ENCODE measurements around the gene MRPL30. TPM values are rescaled to one million over a fixed set of nuclear protein-coding genes. Genes with fewer than 3 reads are reported as not detected.
"Not testable (repeated sequence)": the region's sequence is repeated elsewhere in the genome, so short reads cannot be mapped to it uniquely, and the experiment has no call there.

MRPL30 gene
- total RNA-seq, 1 experiment from 2014 or later, result 52.6 TPM

DNA sequence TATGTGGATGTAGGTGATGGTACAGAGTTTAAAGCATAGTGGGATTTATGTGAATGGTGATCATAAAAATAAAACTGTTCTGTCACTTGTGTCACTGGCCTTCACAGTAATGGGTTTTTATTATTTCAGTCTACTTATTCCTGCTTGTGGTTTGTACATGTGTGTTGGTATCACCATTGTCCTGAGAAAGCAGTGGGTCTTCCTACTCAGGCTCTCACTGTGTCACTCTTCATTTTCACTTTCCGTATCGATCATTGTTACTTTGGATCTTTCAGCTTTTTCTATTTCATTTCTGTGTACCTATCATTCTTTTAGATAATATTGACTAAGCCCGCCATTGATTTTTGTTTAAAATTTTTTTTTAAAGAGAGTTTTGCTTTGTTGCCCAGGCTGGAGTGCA, 7.4 kb downstream of the MRPL30 start:
- no peaks in the 10 kb centered on the region for H3K9me3 ChIP-seq (ENCODE audit: insufficient read depth, low read depth)
- no TSS peak for BruUV-seq (replicated peaks)
- no peak for TF ChIP-seq EZH2 (IDR thresholded peaks at IDR 0.05; ENCODE audit: low read depth)
- TF ChIP-seq, protein P1, sequence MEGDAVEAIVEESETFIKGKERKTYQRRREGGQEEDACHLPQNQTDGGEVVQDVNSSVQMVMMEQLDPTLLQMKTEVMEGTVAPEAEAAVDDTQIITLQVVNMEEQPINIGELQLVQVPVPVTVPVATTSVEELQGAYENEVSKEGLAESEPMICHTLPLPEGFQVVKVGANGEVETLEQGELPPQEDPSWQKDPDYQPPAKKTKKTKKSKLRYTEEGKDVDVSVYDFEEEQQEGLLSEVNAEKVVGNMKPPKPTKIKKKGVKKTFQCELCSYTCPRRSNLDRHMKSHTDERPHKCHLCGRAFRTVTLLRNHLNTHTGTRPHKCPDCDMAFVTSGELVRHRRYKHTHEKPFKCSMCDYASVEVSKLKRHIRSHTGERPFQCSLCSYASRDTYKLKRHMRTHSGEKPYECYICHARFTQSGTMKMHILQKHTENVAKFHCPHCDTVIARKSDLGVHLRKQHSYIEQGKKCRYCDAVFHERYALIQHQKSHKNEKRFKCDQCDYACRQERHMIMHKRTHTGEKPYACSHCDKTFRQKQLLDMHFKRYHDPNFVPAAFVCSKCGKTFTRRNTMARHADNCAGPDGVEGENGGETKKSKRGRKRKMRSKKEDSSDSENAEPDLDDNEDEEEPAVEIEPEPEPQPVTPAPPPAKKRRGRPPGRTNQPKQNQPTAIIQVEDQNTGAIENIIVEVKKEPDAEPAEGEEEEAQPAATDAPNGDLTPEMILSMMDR (conservative IDR thresholded peaks at IDR 0.05), result no peak
- peaks cover 49% of the 10 kb centered on the region for H3K79me2 ChIP-seq (ENCODE audit: low read depth)
- no peak overlapping the region for H3K4me2 ChIP-seq
- peaks cover 8% of the 10 kb centered on the region for H3K4me1 ChIP-seq (replicated peaks; ENCODE audit: insufficient read depth)
- ChIA-PET POLR2A (ENCODE audit: unreplicated experiment) (no interaction called here), CTCF (no interaction called here)
- H3K9me2 ChIP-seq (ENCODE audit: insufficient read depth), result no peaks in the 10 kb centered on the region
- DNase-seq, result no peak
- no peaks in the 10 kb centered on the region for H3K27me3 ChIP-seq (ENCODE audit: insufficient read depth, low read depth)
- H3F3A ChIP-seq (ENCODE audit: insufficient read depth, low read depth), result no peaks in the 10 kb centered on the region; the same call in 1 of the 2 replicates
- peaks cover 36% of the 10 kb centered on the region for H4K20me1 ChIP-seq (ENCODE audit: insufficient read depth)
- H3K4me3 ChIP-seq, result no peak overlapping the region
- peaks cover 32% of the 10 kb centered on the region for H3K36me3 ChIP-seq (ENCODE audit: low read depth)
- no peak overlapping the region for H3K27ac ChIP-seq
- H2AFZ ChIP-seq, result no peak overlapping the region
- intact Hi-C loops (cut with micrococcal nuclease; ENCODE audit: unreplicated experiment), result no loop called here

GRCh38 chr2:99190548-99190947, 9.6 kb downstream of the MRPL30 start:
- Histone ChIP-seq H3K9me3 (ENCODE audit: insufficient read depth, low read depth) (no peaks in the 10 kb centered on the region), H3K79me2 (ENCODE audit: low read depth) (peaks cover 27% of the 10 kb centered on the region), H3K4me1 (replicated peaks; ENCODE audit: insufficient read depth) (no peaks in the 10 kb centered on the region), H2AFZ (no peak overlapping the region), H3K27me3 (ENCODE audit: insufficient read depth, low read depth) (no peaks in the 10 kb centered on the region), H3K9me2 (ENCODE audit: insufficient read depth) (no peaks in the 10 kb centered on the region), H3K27ac (no peak overlapping the region), H3K36me3 (ENCODE audit: low read depth) (peaks cover 48% of the 10 kb centered on the region), H3F3A (ENCODE audit: insufficient read depth, low read depth) (no peaks in the 10 kb centered on the region; the same call in 1 of the 2 replicates), H4K20me1 (ENCODE audit: insufficient read depth) (peaks cover 30% of the 10 kb centered on the region), H3K4me2 (no peak overlapping the region), H3K4me3 (no peak overlapping the region)
- no peak for DNase-seq
- ChIA-PET CTCF (no interaction called here), POLR2A (ENCODE audit: unreplicated experiment) (no interaction called here)
- intact Hi-C loops (cut with micrococcal nuclease; ENCODE audit: unreplicated experiment), result no loop called here
- no TSS peak for BruUV-seq (replicated peaks)
- TF ChIP-seq, protein P1 (conservative IDR thresholded peaks at IDR 0.05), result no peak; the same call in 1 of the 2 replicates

GRCh38 chr2:99192364-99192763, 11.4 kb downstream of the MRPL30 start:
- H3K79me2 ChIP-seq (ENCODE audit: low read depth), result 0 out of 2 replicates have a peak, but pooled peaks cover 11% of the 10 kb centered on the region
- peaks cover 51% of the 10 kb centered on the region for H3K36me3 ChIP-seq (ENCODE audit: low read depth)
- H3K4me1 ChIP-seq (replicated peaks; ENCODE audit: insufficient read depth); H3K4me2 ChIP-seq; DNase-seq; intact Hi-C loops (cut with micrococcal nuclease; ENCODE audit: unreplicated experiment); CTCF ChIA-PET; H3K27me3 ChIP-seq (ENCODE audit: insufficient read depth, low read depth); H3K27ac ChIP-seq; H3K9me3 ChIP-seq (ENCODE audit: insufficient read depth, low read depth); H2AFZ ChIP-seq; POLR2A ChIA-PET (ENCODE audit: unreplicated experiment); BruUV-seq (replicated peaks); H3K4me3 ChIP-seq; H3F3A ChIP-seq (ENCODE audit: insufficient read depth, low read depth); H3K9me2 ChIP-seq (ENCODE audit: insufficient read depth): not testable (repeated sequence)
- peaks cover 23% of the 10 kb centered on the region for H4K20me1 ChIP-seq (ENCODE audit: insufficient read depth)

Data from PC-9 (cell line).